Measurements from ENCODE around the gene INA. TPM values are rescaled to one million over a fixed set of nuclear protein-coding genes. Genes with fewer than 3 reads are reported as not detected.
"Not testable (repeated sequence)": the region's sequence is repeated elsewhere in the genome, so short reads cannot be mapped to it uniquely, and the experiment has no call there.

The INA gene
- polyA plus RNA-seq, 2 donors, result 0.28 to 0.53 TPM

- 29 to 34% methylated on average over 9 of the region's 9 CpGs for WGBS, 2 donors
- Histone ChIP-seq H3K27ac (ENCODE audit: low read depth in 2 of 2, low read length in 1 of 2) (no peak overlapping the region), H3K36me3 (ENCODE audit: control insufficient read depth in 2 of 2, insufficient read depth in 2 of 2, low read length in 1 of 2) (no peaks in the 10 kb centered on the region), H3K27me3 (ENCODE audit: control insufficient read depth in 1 of 2, insufficient read depth in 2 of 2, low read length in 2 of 2) (no peaks in the 10 kb centered on the region), H3K4me1 (ENCODE audit: control insufficient read depth in 2 of 2, insufficient read depth in 2 of 2, low read length in 1 of 2) (peaks cover 0 to 6% of the 10 kb centered on the region in 2 donors), H3K4me3 (ENCODE audit: low read depth in 1 of 2, low read length in 2 of 2) (no peak overlapping the region), H3K9me3 (ENCODE audit: control insufficient read depth in 2 of 2, insufficient read depth in 1 of 2, low read depth in 1 of 2, low read length in 1 of 2) (no peaks in the 10 kb centered on the region)
Measured at GRCh38 chr10:103244666-103245271, 32.2 kb upstream of the INA start.

DNA sequence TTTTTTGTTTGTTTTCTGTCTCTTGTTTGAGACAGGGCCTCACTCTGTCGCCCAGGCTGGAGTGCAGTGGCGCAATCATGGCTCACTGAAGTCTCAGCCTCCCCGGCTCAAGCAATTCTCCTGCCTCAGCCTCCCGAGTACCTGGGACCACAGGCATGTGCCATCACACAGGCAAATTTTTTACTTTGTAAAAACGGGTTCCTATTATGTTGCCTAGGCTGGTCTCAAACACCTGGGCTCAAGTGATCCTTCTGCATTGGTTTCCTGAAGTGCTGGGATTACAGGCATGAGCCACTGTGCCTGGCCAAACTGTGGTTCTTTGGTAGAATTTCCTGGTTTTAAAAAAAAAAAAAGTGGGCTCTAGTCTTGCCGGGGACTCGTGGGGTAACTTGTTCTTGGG, 31.4 kb upstream of the INA start, which contains the start of gene RPEL1:
Gene RPEL1, plus strand, starts transcription at position 301 of the 400 bp plus-strand sequence. CDS start 110 bp downstream, outside the sequence.
- H3K4me1 ChIP-seq (ENCODE audit: control insufficient read depth in 2 of 2, insufficient read depth in 2 of 2, low read length in 1 of 2); H3K27ac ChIP-seq (ENCODE audit: low read depth in 2 of 2, low read length in 1 of 2); H3K4me3 ChIP-seq (ENCODE audit: low read depth in 1 of 2, low read length in 2 of 2); H3K36me3 ChIP-seq (ENCODE audit: control insufficient read depth in 2 of 2, insufficient read depth in 2 of 2, low read length in 1 of 2); H3K9me3 ChIP-seq (ENCODE audit: control insufficient read depth in 2 of 2, insufficient read depth in 1 of 2, low read depth in 1 of 2, low read length in 1 of 2); H3K27me3 ChIP-seq (ENCODE audit: control insufficient read depth in 1 of 2, insufficient read depth in 2 of 2, low read length in 2 of 2): not testable (repeated sequence)
- 90 to 94% methylated on average over 7 of the region's 7 CpGs for WGBS, 2 donors

DNA sequence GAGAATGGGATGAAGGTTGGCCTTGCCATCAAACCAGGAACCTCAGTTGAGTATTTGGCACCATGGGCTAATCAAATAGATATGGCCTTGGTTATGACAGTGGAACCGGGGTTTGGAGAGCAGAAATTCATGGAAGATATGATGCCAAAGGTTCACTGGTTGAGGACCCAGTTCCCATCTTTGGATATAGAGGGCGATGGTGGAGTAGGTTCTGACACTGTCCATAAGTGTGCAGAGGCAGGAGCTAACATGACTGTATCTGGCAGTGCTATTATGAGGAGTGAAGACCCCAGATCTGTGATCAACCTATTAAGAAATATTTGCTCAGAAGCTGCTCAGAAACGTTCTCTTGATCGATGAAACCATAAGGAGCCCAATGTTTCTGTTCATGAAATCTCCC, 30.6 kb upstream of the INA start:
- 81 to 82% methylated on average over 4 of the region's 4 CpGs for WGBS, 2 donors
- Histone ChIP-seq H3K9me3 (ENCODE audit: control insufficient read depth in 2 of 2, insufficient read depth in 1 of 2, low read depth in 1 of 2, low read length in 1 of 2) (peaks cover 0 to 7% of the 10 kb centered on the region in 2 donors), H3K27ac (ENCODE audit: low read depth in 2 of 2, low read length in 1 of 2) (no peak overlapping the region), H3K36me3 (ENCODE audit: control insufficient read depth in 2 of 2, insufficient read depth in 2 of 2, low read length in 1 of 2) (no peaks in the 10 kb centered on the region), H3K4me1 (ENCODE audit: control insufficient read depth in 2 of 2, insufficient read depth in 2 of 2, low read length in 1 of 2) (peaks cover 0 to 2% of the 10 kb centered on the region in 2 donors), H3K27me3 (ENCODE audit: control insufficient read depth in 1 of 2, insufficient read depth in 2 of 2, low read length in 2 of 2) (no peaks in the 10 kb centered on the region), H3K4me3 (ENCODE audit: low read depth in 1 of 2, low read length in 2 of 2) (no peak overlapping the region)

GRCh38 chr10:103254113-103254512, 22.8 kb upstream of the INA start:
- H3K4me1 ChIP-seq (ENCODE audit: control insufficient read depth in 2 of 2, insufficient read depth in 2 of 2, low read length in 1 of 2), result no peaks in the 10 kb centered on the region
- WGBS, 2 donors, result 77 to 83% methylated on average over 3 of the region's 3 CpGs
- H3K27ac ChIP-seq (ENCODE audit: low read depth in 2 of 2, low read length in 1 of 2), result no peak overlapping the region
- H3K4me3 ChIP-seq (ENCODE audit: low read depth in 1 of 2, low read length in 2 of 2), result no peak overlapping the region
- no peaks in the 10 kb centered on the region for H3K36me3 ChIP-seq (ENCODE audit: control insufficient read depth in 2 of 2, insufficient read depth in 2 of 2, low read length in 1 of 2)
- H3K9me3 ChIP-seq (ENCODE audit: control insufficient read depth in 2 of 2, insufficient read depth in 1 of 2, low read depth in 1 of 2, low read length in 1 of 2), result peaks cover 0 to 7% of the 10 kb centered on the region in 2 donors
- H3K27me3 ChIP-seq (ENCODE audit: control insufficient read depth in 1 of 2, insufficient read depth in 2 of 2, low read length in 2 of 2), result no peaks in the 10 kb centered on the region

GRCh38 chr10:103254538-103255325, 22.2 kb upstream of the INA start:
- 36 to 50% methylated on average over 4 of the region's 4 CpGs for WGBS, 2 donors
- H3K36me3 ChIP-seq (ENCODE audit: control insufficient read depth in 2 of 2, insufficient read depth in 2 of 2, low read length in 1 of 2), result no peaks in the 10 kb centered on the region
- H3K4me1 ChIP-seq (ENCODE audit: control insufficient read depth in 2 of 2, insufficient read depth in 2 of 2, low read length in 1 of 2), result no peaks in the 10 kb centered on the region
- peaks cover 0 to 7% of the 10 kb centered on the region in 2 donors for H3K9me3 ChIP-seq (ENCODE audit: control insufficient read depth in 2 of 2, insufficient read depth in 1 of 2, low read depth in 1 of 2, low read length in 1 of 2)
- H3K27ac ChIP-seq (ENCODE audit: low read depth in 2 of 2, low read length in 1 of 2), result no peak overlapping the region
- H3K27me3 ChIP-seq (ENCODE audit: control insufficient read depth in 1 of 2, insufficient read depth in 2 of 2, low read length in 2 of 2), result no peaks in the 10 kb centered on the region
- no peak overlapping the region for H3K4me3 ChIP-seq (ENCODE audit: low read depth in 1 of 2, low read length in 2 of 2)

GRCh38 chr10:103256613-103257012, 20.3 kb upstream of the INA start:
- Histone ChIP-seq H3K36me3 (ENCODE audit: control insufficient read depth in 2 of 2, insufficient read depth in 2 of 2, low read length in 1 of 2) (no peaks in the 10 kb centered on the region), H3K4me3 (ENCODE audit: low read depth in 1 of 2, low read length in 2 of 2) (no peak overlapping the region), H3K4me1 (ENCODE audit: control insufficient read depth in 2 of 2, insufficient read depth in 2 of 2, low read length in 1 of 2) (no peaks in the 10 kb centered on the region), H3K27ac (ENCODE audit: low read depth in 2 of 2, low read length in 1 of 2) (no peak overlapping the region), H3K27me3 (ENCODE audit: control insufficient read depth in 1 of 2, insufficient read depth in 2 of 2, low read length in 2 of 2) (no peaks in the 10 kb centered on the region), H3K9me3 (ENCODE audit: control insufficient read depth in 2 of 2, insufficient read depth in 1 of 2, low read depth in 1 of 2, low read length in 1 of 2) (no peaks in the 10 kb centered on the region)
- 88 to 97% methylated on average over 1 of the region's 1 CpG for WGBS, 2 donors

- Histone ChIP-seq H3K27me3 (ENCODE audit: control insufficient read depth in 1 of 2, insufficient read depth in 2 of 2, low read length in 2 of 2) (no peaks in the 10 kb centered on the region), H3K4me1 (ENCODE audit: control insufficient read depth in 2 of 2, insufficient read depth in 2 of 2, low read length in 1 of 2) (no peaks in the 10 kb centered on the region), H3K36me3 (ENCODE audit: control insufficient read depth in 2 of 2, insufficient read depth in 2 of 2, low read length in 1 of 2) (no peaks in the 10 kb centered on the region), H3K9me3 (ENCODE audit: control insufficient read depth in 2 of 2, insufficient read depth in 1 of 2, low read depth in 1 of 2, low read length in 1 of 2) (no peaks in the 10 kb centered on the region), H3K27ac (ENCODE audit: low read depth in 2 of 2, low read length in 1 of 2) (no peak overlapping the region), H3K4me3 (ENCODE audit: low read depth in 1 of 2, low read length in 2 of 2) (no peak overlapping the region)
Measured at GRCh38 chr10:103257812-103258211, 19.1 kb upstream of the INA start.

GRCh38 chr10:103258928-103259327, 18.0 kb upstream of the INA start:
- H3K36me3 ChIP-seq (ENCODE audit: control insufficient read depth in 2 of 2, insufficient read depth in 2 of 2, low read length in 1 of 2); H3K27ac ChIP-seq (ENCODE audit: low read depth in 2 of 2, low read length in 1 of 2); H3K27me3 ChIP-seq (ENCODE audit: control insufficient read depth in 1 of 2, insufficient read depth in 2 of 2, low read length in 2 of 2); H3K4me1 ChIP-seq (ENCODE audit: control insufficient read depth in 2 of 2, insufficient read depth in 2 of 2, low read length in 1 of 2); H3K4me3 ChIP-seq (ENCODE audit: low read depth in 1 of 2, low read length in 2 of 2); H3K9me3 ChIP-seq (ENCODE audit: control insufficient read depth in 2 of 2, insufficient read depth in 1 of 2, low read depth in 1 of 2, low read length in 1 of 2): not testable (repeated sequence)
- 90 to 93% methylated on average over 4 of the region's 4 CpGs for WGBS, 2 donors

GRCh38 chr10:103259989-103260388, 16.9 kb upstream of the INA start:
- Histone ChIP-seq H3K27ac (ENCODE audit: low read depth in 2 of 2, low read length in 1 of 2) (no peak overlapping the region), H3K9me3 (ENCODE audit: control insufficient read depth in 2 of 2, insufficient read depth in 1 of 2, low read depth in 1 of 2, low read length in 1 of 2) (no peaks in the 10 kb centered on the region), H3K4me3 (ENCODE audit: low read depth in 1 of 2, low read length in 2 of 2) (no peak overlapping the region), H3K4me1 (ENCODE audit: control insufficient read depth in 2 of 2, insufficient read depth in 2 of 2, low read length in 1 of 2) (no peaks in the 10 kb centered on the region), H3K36me3 (ENCODE audit: control insufficient read depth in 2 of 2, insufficient read depth in 2 of 2, low read length in 1 of 2) (no peaks in the 10 kb centered on the region), H3K27me3 (ENCODE audit: control insufficient read depth in 1 of 2, insufficient read depth in 2 of 2, low read length in 2 of 2) (no peaks in the 10 kb centered on the region)
- 81 to 82% methylated on average over 5 of the region's 5 CpGs for WGBS, 2 donors

DNA sequence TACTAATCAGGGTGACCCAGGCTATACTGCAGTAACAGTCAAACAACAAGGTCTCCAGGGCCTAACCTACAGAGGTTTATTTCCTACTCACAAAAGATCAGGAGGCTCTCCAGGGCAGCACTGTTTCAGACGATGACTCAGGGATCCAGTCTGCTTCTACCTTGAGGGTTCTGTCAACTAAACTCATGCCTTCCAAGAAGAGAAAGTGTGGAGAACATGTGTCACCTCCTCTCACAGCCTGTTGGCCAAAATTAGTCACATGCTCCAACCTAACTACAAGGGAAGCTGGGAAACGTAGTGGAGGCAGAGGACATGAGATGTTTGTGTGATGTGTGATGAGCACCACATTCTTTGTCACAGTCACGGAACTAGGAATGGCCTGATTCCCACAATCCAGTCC, 14.7 kb upstream of the INA start:
- 72 to 78% methylated on average over 3 of the region's 3 CpGs for WGBS, 2 donors
- no peaks in the 10 kb centered on the region for H3K27me3 ChIP-seq (ENCODE audit: control insufficient read depth in 1 of 2, insufficient read depth in 2 of 2, low read length in 2 of 2)
- H3K9me3 ChIP-seq (ENCODE audit: control insufficient read depth in 2 of 2, insufficient read depth in 1 of 2, low read depth in 1 of 2, low read length in 1 of 2), result no peaks in the 10 kb centered on the region
- no peak overlapping the region for H3K4me3 ChIP-seq (ENCODE audit: low read depth in 1 of 2, low read length in 2 of 2)
- H3K4me1 ChIP-seq (ENCODE audit: control insufficient read depth in 2 of 2, insufficient read depth in 2 of 2, low read length in 1 of 2), result no peaks in the 10 kb centered on the region
- no peaks in the 10 kb centered on the region for H3K36me3 ChIP-seq (ENCODE audit: control insufficient read depth in 2 of 2, insufficient read depth in 2 of 2, low read length in 1 of 2)
- no peak overlapping the region for H3K27ac ChIP-seq (ENCODE audit: low read depth in 2 of 2, low read length in 1 of 2)

Measured in esophagus (tissue), 2 donors.